Mucosa of stomach (tissue), 1 donor: ENCODE data around the gene PRKN.

Experiments used
- H3K27me3 ChIP-seq: one replicate; pipeline ENCODE4 v1.7.0; 2013; ENCODE audit warnings: mild to moderate bottlenecking, low read length; ENCODE audit not compliant: control insufficient read depth, insufficient read depth
- H3K36me3 ChIP-seq: one replicate; pipeline ENCODE4 v1.7.0; 2013; ENCODE audit warnings: low read length; ENCODE audit not compliant: control insufficient read depth, insufficient read depth
- H3K4me1 ChIP-seq: one replicate; pipeline ENCODE4 v1.7.0; 2013; ENCODE audit warnings: mild to moderate bottlenecking, low read length; ENCODE audit not compliant: control insufficient read depth, insufficient read depth
- H3K4me3 ChIP-seq: one replicate; pipeline ENCODE4 v1.7.0; 2013; ENCODE audit warnings: low read length
- H3K9ac ChIP-seq: one replicate; pipeline ENCODE4 v1.7.0; 2013; ENCODE audit warnings: mild to moderate bottlenecking, low read length, moderate library complexity
- H3K9me3 ChIP-seq: one replicate; pipeline ENCODE4 v1.7.0; 2013; ENCODE audit warnings: mild to moderate bottlenecking, low read length, moderate library complexity; ENCODE audit not compliant: control insufficient read depth
- donor health status: Pancreatic carcinoma.

The PRKN gene

DNA sequence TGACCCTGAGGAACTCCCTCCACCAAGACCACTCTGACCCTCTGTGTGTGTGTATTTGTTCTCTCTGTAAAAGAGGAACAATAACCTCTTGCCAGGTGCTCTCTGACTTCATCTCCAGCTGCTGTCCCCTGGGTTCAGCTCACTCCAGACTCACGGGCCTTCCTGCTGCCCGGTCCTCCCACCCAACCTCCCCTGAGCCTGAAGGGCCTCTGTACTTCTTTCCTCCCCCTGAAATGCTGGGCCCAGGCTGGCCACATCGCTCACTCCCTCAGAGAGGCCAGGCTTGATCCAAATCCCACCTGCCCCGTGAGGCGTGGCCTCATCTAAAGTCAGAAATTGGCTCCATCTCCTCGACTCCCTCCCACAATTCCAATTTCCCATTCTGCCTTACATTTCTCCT is 202.4 kb downstream of the PRKN start:
- Histone ChIP-seq H3K36me3 (no peaks in the 10 kb centered on the region), H3K27me3 (no peaks in the 10 kb centered on the region), H3K9ac (no peak overlapping the region), H3K4me3 (no peak overlapping the region), H3K9me3 (no peaks in the 10 kb centered on the region), H3K4me1 (no peaks in the 10 kb centered on the region)

- H3K4me1 ChIP-seq: no peaks in the 10 kb centered on the region
- H3K9ac ChIP-seq: no peak overlapping the region
- H3K9me3 ChIP-seq: no peaks in the 10 kb centered on the region
- H3K27me3 ChIP-seq: no peaks in the 10 kb centered on the region
- no peaks in the 10 kb centered on the region for H3K36me3 ChIP-seq
- H3K4me3 ChIP-seq: no peak overlapping the region
These were observed 214.8 kb downstream of the PRKN start for GRCh38 chr6:162512744-162513143.

GRCh38 chr6:162497389-162497788 is 230.2 kb downstream of the PRKN start:
- Histone ChIP-seq H3K9me3 (no peaks in the 10 kb centered on the region), H3K9ac (no peak overlapping the region), H3K4me1 (no peaks in the 10 kb centered on the region), H3K27me3 (no peaks in the 10 kb centered on the region), H3K4me3 (no peak overlapping the region), H3K36me3 (no peaks in the 10 kb centered on the region)

DNA sequence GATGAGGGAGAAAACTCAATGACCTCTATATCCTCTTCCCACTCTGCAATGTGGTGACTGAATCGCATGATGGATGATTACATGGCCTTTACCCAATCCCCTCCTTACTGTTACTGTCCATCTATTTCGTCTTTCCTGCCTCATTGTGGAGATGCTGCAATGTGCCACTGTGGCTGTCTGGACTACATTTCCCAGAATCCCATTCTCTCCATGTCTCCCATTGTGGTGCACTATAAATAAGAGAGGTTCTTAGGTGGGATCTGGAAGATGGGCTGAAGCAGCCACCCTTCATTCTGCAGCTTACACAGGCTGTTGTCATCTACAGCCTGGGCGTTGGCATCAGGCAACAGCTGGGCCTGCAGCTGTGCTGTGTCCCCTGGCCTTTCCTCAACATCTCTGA is 233.6 kb downstream of the PRKN start:
- H3K9ac ChIP-seq: no peak overlapping the region
- H3K36me3 ChIP-seq: no peaks in the 10 kb centered on the region
- no peaks in the 10 kb centered on the region for H3K27me3 ChIP-seq
- no peaks in the 10 kb centered on the region for H3K9me3 ChIP-seq
- H3K4me3 ChIP-seq: no peak overlapping the region
- H3K4me1 ChIP-seq: no peaks in the 10 kb centered on the region

DNA sequence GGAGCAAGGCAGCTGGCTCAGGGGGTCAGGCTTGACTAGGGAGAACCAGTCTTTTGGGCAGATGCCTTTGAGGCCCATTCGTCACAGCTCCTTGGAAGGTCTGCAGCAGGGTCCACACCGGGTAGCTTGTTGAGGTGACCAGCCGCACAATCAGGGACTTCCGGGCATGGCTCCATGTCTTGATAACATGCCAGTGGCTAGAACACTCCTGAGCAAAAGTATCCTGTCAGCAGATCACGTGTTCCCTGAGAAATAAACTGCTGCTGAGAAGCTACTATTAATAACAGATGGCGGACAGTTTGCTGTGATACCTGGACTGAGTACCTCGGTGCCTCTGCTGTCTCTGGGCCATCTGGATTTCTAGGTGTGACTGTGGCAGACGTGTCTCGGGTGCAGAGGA is 235.9 kb downstream of the PRKN start:
- H3K9ac ChIP-seq: no peak overlapping the region
- H3K4me1 ChIP-seq: no peaks in the 10 kb centered on the region
- H3K9me3 ChIP-seq: no peaks in the 10 kb centered on the region
- H3K36me3 ChIP-seq: no peaks in the 10 kb centered on the region
- no peaks in the 10 kb centered on the region for H3K27me3 ChIP-seq
- H3K4me3 ChIP-seq: no peak overlapping the region

- H3K4me3 ChIP-seq: no peak overlapping the region
- H3K9ac ChIP-seq: no peak overlapping the region
- H3K27me3 ChIP-seq: no peaks in the 10 kb centered on the region
- H3K4me1 ChIP-seq: no peaks in the 10 kb centered on the region
- H3K9me3 ChIP-seq: no peaks in the 10 kb centered on the region
- H3K36me3 ChIP-seq: no peaks in the 10 kb centered on the region
These were observed 238.2 kb downstream of the PRKN start for GRCh38 chr6:162489101-162489976.

DNA sequence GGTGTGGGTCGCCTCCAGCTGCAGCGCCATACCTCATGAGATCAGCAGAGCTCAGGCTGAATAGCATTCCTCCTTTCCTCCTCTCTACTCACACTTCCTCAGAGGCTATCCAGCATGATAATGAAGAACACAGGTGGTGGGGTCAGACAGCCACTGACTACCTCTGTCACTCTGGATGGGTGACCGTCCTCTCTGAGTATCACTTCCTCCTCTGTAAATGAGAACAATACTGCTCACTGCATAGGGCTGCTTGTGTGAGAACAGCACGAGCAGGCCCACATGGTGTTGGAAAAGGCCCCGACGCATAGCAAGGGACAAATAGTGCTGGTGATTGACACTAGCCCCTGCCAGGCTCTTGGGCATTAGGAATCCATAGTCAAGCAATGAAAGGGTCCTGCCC is 239.1 kb downstream of the PRKN start:
- Histone ChIP-seq H3K9ac (no peak overlapping the region), H3K27me3 (no peaks in the 10 kb centered on the region), H3K4me1 (no peaks in the 10 kb centered on the region), H3K9me3 (no peaks in the 10 kb centered on the region), H3K36me3 (no peaks in the 10 kb centered on the region), H3K4me3 (no peak overlapping the region)

GRCh38 chr6:162485464-162485863 is 242.1 kb downstream of the PRKN start:
- Histone ChIP-seq H3K36me3 (no peaks in the 10 kb centered on the region), H3K9ac (no peak overlapping the region), H3K27me3 (no peaks in the 10 kb centered on the region), H3K4me3 (no peak overlapping the region), H3K4me1 (no peaks in the 10 kb centered on the region), H3K9me3 (no peaks in the 10 kb centered on the region)

GRCh38 chr6:162481938-162482337 is 245.6 kb downstream of the PRKN start:
- H3K4me1 ChIP-seq: no peaks in the 10 kb centered on the region
- H3K4me3 ChIP-seq: no peak overlapping the region
- H3K27me3 ChIP-seq: no peaks in the 10 kb centered on the region
- H3K36me3 ChIP-seq: no peaks in the 10 kb centered on the region
- H3K9me3 ChIP-seq: no peaks in the 10 kb centered on the region
- no peak overlapping the region for H3K9ac ChIP-seq

- Histone ChIP-seq H3K36me3 (no peaks in the 10 kb centered on the region), H3K9me3 (no peaks in the 10 kb centered on the region), H3K4me3 (no peak overlapping the region), H3K4me1 (no peaks in the 10 kb centered on the region), H3K27me3 (no peaks in the 10 kb centered on the region), H3K9ac (no peak overlapping the region)
These were observed 246.2 kb downstream of the PRKN start for GRCh38 chr6:162481320-162481719.

DNA sequence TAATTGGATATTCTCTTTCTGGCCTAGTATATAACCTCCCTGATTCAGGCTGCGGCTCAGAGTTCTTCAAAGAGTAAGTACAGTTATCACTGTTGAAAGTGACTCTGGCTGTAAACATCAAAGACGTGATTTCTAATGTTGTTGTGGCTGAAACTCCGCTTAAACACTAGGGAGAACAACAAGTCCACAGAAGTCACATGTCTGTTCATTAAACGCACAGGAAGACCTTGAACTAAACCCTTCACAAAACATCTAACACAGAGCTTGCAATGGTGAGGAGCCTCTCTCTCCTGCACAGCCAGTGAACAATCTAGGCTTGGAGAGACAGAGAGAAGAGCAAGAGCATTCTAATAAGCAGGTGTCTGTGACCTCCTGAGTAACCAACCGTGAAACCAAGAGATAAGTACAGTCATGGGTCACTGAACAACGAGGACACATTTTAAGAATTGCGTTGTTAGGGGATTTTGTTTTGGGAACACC is 249.3 kb downstream of the PRKN start:
- Histone ChIP-seq H3K9ac (no peak overlapping the region), H3K36me3 (no peaks in the 10 kb centered on the region), H3K4me3 (no peak overlapping the region), H3K4me1 (no peaks in the 10 kb centered on the region), H3K27me3 (no peaks in the 10 kb centered on the region), H3K9me3 (no peaks in the 10 kb centered on the region)

- no peaks in the 10 kb centered on the region for H3K9me3 ChIP-seq
- no peaks in the 10 kb centered on the region for H3K4me1 ChIP-seq
- H3K36me3 ChIP-seq: no peaks in the 10 kb centered on the region
- no peak overlapping the region for H3K4me3 ChIP-seq
- H3K9ac ChIP-seq: no peak overlapping the region
- H3K27me3 ChIP-seq: no peaks in the 10 kb centered on the region
These were observed 252.8 kb downstream of the PRKN start for GRCh38 chr6:162474722-162475121.
